GM18907 (cell line): ENCODE measurements around the gene FHL1.

Experiments used
- ATAC-seq: cut with Tn5 transposase; IDR thresholded peaks from one replicate; pipeline ENCODE4 v1.9.1; 2021; ENCODE audit warnings: mild to moderate bottlenecking, moderate library complexity; ENCODE audit not compliant: unreplicated experiment

The FHL1 gene

DNA sequence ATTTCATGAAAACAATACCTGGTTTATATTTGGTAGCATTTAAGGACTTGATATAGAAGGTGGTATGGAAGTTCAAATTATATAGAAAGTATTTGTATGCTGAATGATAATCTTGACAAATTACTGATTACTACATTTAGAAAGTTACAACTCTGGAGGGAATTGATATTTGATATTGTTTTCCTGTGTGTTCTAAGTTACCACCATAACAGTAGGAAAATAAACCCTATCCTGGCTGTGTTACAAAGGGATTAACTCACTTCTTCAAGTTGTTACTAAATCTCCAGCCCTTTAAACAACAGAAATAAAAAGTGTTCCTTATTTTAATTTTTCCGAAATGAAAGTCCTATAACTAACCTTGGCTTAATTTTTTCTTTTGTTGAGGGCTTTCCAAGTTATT, 36.6 kb downstream of the FHL1 start:
- ATAC-seq, result no peak

DNA sequence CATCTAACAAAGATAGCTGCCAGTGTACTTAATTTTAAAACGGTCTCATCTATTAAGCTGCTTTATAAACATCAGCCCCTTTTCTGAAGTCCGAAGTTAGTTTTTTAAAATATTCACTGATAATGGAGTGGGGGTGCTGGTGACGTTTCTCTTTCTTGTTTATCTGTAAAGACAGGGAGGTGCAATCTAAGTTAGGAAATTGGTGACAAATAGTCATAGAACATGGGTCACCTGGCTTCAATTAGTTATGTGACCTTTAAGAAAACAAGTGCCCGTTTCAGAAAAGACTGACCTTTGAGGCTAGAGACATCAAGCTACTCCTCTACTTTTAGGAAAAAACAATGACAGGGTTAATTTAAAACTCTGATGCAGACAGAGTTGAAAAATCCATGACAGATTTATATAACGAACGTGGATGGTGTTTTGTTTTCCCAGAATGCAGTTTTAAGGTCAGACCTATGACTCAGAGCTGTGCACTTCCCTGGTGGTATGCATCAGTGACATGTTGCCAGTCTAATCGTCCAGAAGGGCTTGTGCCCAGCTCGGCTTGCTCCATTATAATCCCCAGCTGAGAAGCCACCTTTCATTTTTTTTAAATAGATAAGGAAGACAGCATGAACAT, 38.2 kb downstream of the FHL1 start:
- ATAC-seq, result no peak

DNA sequence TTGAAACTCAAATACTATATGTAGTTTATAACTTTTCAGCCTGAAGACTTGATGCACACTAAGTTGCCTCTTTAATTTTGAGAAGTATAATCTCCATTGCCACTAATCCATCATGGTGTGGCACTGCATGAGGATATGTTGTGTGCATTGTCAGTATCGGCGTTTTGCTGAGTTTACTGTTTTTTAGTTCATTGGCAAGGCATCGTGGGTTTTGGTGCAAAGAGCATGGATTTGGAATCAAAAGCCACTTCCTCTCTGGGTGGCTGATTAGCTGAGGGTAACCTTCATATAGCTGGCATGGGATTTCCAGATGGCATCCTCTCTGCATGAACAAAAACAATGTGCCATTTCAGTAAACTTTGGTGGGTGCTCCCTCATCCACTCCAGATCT, 38.7 kb downstream of the FHL1 start:
- ATAC-seq, result no peak

DNA sequence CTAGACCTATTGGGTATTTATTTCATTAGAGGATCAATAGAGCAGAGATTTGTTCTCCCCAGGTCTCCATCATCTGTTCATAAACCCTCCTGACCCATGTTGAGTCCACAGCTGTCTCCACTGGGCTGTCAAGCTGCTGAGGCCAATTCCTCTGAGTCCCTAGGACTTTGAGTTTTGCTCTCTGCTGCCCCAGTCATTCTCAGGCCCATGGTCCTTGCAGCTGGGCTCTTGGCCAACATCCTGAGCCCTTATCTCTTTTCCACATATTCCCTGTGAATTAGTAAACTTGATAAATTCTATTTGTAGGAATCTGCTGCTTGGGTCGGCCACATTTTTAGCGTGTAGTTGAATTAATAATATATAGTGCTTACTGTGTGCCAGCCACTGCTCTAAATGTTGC, 41.9 kb downstream of the FHL1 start:
- ATAC-seq, result no peak

DNA sequence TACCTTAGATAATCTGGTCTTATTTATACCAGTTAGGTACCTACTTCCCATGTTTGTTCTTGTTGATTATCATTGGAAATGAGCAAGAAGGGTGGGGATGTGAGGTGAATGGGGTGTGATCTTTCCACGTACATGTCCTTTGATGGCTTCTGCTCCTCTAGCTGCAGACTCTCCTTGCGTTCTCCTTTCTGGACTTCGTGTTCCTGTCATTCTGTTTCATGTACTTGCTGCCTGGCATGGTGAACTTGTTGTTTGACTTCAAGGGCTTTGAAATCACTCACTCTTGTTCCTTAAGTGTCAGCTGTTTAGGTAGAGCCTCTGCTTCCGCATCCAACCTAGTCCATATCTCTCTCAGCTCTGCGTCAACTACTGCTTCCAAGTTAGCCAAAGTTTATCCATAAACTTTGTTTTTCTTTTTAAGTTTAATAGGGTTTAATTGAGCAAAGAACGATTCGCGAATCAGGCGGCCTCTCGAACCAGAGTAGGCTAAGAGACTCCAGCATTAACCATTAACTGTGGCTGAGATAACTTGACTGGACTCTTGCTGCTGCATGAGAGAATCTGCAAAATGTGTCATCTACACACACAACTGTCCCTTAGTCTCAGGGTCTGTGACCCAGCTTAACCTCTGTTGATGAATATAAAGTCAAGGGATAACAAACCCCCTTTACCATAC, 42.8 kb downstream of the FHL1 start:
- ATAC-seq, result no peak

DNA sequence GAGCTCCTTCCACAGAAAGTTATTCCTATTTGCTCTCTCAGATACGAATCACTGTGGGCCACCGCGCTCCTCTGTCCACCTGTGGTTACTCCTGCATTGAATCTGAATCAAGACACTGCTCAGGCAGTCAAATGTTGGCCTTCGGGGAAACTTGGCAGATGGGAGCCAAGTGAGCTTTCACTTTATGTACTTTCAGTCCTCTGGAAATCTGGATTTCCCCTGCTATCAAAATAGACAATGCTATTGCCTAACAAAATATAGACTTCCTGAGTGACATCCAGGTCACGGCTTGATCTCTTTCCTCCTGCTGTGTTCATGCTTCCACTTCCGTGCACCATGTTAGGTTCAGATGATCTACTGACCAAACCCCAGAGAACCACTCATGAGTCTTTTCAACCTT, 43.8 kb downstream of the FHL1 start:
- no peak for ATAC-seq

DNA sequence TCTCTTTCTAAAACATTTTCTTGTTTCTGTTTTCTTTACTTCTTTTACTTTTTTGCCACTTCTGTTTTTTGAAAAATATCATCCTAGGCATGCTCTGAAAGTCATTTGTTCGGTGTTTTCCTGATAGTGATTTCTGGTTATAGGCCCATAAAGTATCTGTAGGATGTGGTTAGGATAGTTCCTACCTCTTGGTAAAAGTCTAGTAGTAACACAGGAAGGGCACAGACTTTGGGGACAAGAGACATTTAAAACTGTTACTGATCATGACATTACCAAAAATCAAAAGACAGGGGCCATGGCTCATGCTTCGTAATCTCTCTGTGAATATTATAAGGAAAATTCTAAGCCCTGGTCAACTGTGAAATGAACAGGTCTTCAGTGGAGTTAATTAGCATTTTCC, 44.8 kb downstream of the FHL1 start:
- ATAC-seq, result no peak

DNA sequence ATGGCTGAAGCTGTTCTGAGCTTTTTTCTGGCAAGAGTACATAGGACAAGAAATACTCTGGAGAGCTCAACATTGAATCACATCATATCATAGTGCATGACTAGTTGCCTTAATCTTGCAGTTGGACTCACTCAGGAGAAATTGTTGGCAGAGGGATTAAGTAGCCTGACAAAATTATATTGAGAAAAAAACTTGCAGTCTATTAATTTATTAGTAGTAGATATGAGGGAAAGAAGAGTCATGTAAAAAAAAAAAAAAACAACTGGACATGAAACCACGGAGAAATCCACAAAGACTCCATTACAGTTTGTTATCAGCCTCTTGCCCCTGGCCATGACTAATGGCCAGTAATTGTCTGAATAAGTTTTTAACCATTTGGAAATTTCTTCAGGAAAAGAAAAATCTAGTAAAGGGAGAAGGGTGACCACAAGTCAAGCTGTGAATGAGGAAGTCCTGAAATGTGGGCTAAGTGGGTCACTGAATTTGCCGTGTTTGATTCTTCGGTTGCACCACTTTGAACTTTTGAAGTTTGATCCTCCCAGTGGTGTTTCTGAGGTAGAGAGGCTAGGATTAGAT, 45.6 kb downstream of the FHL1 start:
- no peak for ATAC-seq

DNA sequence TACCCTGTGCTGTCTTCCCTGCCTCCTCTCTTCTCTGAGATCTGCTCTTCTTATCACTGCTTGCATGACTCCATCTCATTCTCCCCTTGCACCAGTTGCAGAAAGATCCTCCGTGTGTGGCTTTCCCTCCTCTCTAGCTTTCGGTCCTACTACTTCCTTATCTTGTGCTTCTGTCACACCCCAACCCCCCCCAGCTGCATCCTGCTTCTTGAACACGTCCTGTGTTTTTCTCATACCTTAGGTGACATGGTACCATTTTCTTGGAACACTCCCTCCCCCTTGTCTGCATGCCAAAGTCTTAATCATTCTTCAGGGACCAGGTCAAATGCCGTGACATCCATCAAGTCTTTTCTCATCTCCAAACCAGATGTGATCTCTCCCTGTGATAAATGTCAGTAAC, 46.4 kb downstream of the FHL1 start:
- no peak for ATAC-seq

DNA sequence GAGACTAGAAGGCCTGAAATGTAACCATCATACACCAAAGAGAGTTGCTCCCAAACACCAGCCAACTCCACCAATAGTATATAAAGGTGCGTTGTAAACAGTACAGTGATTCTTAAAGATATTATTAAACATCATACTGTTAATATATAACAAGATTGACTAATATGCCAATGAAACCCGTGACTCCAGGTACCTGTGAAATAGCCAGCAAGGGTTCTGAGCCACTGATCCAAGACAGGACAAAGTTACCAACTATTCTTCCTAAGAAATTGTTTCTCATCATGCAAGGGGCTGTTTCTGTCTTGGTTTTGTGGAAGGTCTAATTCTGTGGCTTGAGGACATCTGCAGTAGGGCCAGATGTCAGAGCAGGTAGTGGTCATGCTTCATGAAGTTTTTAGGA, 47.2 kb downstream of the FHL1 start:
- no peak for ATAC-seq

DNA sequence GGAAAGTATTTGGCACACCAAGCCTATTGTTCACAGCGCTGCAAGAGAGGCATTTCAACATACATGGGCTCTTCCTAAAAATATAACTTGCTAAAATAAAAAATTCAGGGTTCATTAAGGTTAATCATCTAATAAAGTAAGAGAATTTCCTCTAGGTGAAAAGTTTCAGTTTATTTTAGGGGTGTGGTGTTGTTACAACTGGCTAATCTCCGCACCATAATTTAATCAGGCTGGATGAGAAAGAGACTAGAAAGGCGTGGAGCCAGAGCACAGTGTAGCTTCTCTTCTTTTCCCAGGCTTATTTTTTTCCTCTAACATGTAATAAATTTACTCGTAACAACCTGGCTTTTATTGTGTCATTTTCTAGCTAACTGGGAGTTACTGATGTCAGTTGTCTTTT, 47.9 kb downstream of the FHL1 start:
- no peak for ATAC-seq

DNA sequence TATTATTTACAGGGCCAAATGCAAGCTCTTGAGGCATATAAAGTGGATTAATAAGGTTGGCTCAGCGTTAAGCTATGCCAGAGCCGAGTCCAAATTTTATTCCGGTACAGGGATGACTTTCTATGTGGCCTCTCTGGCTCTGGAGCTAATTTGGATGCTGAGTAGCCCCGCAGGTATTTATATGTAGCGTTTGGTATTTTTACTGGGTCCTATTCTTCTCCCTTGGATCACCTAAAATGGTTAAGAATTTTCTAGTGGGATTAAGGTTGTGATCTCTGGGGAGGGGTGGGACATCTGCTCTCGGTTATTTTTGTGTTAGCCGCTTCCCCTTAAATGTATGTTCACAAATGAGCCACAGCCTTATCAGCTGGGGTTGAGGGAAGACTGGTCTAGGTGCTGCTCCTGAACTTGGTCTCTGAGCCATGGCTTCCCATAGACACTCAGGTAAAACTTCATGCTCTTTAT, 49.4 kb downstream of the FHL1 start:
- ATAC-seq, result no peak

DNA sequence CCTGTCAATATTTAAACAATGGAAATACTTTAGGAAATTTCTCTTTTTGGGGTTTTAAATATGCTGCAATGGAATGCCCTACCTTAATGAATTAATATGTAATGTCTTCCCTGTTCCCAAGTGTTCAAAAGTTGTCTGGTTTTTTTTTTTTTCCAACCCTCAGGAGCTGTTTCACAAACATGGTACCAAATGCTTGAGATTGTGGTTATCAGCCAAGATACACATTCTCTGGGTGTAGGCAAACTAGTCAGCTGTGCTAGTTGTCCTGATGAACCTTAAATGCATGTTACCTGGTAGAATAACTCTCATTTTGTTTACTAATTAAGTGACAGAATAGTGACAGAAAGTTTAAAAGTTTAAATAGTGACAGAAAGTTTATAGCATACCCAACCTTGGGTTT, 50.7 kb downstream of the FHL1 start:
- ATAC-seq, result no peak

DNA sequence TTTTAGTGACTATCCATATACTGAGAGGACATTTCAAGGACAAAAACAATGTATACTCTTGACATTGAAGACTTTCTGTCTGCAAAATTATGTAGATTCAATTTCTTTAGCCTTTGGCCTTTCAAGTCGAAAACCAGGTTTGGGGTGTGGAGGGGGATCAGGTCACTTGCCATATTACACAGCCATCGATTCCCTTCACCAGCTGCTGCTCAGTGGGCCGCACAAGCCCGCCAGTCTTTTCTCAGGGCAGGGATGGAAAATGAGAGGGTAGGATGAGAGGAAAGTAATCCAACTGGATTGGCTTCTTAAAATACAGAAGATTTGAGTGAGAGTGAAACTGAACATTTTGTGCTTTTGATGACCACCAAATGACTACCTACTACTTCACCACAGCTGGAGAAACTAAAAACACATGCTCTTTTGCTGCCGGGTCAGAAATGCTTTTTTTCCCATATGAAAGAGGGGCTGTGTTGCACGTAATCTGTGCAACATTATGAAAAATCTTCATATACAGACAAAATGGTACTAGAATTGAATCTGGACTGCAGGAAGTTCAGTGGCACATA, 51.4 kb downstream of the FHL1 start:
- ATAC-seq, result no peak

DNA sequence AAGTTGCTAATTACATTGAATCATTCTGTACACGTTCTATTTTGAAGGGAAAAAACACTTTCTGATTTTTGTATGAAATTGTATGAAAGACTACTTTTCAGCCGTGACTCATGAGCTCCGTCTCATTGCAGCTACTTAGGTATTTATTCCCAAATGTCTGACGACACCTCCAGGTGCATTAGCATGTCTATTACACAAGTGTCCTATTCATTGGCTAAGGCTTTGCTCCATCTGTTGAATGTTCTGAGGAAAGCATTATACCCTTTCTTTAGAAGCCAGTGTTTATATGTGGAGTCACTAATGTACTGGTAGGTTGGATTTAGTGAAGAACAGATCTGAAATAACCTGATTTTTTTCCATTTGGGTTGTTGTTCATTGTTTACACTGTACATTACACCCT, 52.0 kb downstream of the FHL1 start:
- no peak for ATAC-seq

DNA sequence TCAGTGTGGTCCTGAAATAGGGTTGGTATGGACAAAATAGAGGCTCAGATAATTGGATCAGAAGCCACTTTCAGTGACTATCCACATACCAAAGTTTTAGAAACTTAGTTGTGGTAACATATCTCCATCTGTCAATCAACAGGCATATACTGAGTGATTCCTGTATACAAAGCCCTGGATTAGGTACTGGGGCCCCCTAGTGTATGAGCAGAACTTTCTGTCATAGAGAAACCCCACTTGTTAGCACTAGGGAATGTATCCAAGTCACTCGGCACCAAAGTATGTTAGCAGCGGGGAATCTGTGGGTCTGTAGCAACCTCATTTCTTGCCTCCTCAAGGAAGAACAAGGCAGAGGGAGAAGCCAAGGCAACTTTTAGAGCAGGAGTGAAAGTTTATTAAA, 53.1 kb downstream of the FHL1 start:
- no peak for ATAC-seq

DNA sequence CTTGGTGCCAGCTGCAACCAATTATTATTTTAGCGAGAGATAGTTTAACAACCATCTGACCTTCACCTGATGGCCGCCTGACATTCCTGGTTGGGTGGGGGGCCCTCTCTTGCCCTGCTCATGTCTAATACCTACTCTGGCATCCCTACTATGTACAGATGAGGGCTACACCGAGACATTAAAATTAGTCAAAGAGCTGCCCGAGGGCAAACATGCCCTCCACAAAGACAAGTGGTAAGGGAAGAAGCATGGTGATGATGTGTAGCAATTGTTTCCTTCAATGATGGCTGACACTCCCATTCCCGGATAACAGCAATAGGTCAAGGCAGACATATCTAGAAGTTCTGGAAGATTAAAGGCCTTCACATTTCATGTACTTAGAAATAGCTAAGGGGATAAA, 54.3 kb downstream of the FHL1 start:
- no peak for ATAC-seq

DNA sequence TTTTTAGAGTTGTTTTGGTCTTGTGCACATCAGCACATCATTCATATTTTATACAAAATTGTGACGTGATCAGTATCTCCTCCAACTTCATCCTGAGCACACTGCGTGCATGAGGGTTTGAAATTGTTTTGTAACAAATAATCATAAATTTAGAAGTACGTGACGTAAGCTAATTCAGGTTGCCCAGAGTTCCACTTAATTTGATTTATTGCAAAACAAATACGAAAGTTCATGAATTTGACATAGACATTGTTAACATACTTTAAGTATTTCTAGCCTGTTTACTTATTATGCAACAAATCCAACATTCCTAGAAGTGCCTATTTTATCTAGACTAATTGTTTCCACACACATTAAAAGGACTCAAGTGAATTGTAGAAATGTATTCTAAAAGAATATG, 55.6 kb downstream of the FHL1 start:
- no peak for ATAC-seq

DNA sequence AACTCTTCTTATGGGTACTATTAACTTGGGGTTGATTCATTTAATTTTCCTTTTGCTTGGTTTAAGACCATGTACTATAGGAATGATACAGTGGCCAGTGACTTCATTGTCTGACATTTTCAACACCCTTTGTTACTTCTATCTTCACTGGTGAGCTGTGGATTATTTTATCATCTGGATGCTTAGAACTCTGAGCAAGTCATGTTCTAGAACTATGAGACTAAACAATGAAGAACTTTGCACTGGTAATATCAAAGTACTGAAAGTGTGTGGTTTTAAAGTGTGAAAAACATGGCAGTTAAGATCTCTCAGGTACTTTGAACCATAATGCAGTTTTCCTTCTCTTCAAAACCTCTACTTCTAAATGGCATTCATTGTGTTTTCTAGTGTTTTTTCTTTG, 56.1 kb downstream of the FHL1 start:
- ATAC-seq, result no peak

DNA sequence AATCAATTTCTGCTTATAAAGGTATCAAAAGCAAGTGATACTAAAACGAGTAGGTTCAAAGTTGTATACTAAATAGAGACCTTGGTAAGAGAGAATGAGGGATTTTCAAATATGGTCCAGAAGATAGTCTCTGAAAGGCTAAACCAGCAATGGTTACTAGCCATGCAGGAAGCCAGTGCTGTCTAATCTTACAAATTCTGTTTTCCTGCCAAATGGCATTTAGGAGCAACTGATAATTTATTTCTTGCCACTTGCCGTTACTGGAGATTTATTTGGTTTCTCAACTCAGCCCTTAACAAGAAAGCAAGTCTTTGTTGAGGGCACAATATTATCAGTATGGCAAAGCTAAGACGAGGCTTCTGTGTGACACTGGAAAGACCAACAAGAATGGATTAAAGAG, 56.6 kb downstream of the FHL1 start:
- ATAC-seq, result no peak

DNA sequence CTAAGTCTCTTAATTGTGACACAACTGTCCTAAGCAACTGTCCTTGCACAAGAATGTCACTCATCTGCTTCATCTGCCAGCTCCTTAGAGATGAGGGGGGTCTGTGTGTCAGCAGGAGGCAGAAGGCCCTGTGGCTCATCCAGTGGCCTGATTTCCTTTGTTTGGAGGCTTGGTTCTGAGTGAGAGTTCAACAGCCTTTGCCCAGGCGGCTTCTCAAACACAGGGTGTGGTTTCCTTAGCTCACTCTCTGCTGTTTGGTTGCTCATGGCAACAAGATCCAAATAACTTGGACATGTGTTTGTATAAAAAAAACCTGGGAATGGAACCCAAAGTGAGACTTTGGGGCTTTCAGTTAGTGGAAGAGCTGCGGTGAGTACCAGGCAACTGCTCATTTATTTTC, 57.2 kb downstream of the FHL1 start:
- no peak for ATAC-seq

DNA sequence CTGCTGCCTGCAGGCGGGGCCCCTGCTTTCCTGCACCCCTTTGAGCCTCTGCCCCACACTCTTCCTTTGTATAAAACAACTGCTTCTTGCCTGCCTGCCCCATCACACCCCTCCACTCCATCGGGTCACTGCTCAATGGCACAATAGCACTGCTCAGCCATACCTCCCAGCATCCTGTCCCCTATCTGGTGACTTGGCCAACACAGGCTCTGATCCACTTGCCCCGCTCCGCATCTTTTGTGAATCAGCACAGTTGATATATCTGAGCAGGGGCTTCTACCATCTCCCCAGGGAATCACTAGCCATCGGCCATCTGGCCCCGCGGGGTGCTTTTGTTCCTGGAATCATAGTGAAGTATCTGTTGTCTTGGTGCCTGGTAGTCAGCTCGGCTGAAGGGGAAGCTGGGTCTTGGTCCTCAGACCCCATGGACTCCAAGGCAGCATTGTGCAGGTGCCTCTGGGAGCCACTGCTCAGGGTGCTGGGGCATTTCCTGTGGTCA, 58.6 kb downstream of the FHL1 start:
- no peak for ATAC-seq
